NT2/D1 (cell line): ENCODE measurements around the gene SKIC8.

Experiments used
- SUZ12 ChIP-seq: IDR thresholded peaks from 2 replicates; pipeline ENCODE4 v1.6.1; 2011; ENCODE audit not compliant: insufficient read length, insufficient read depth; ENCODE audit errors: extremely low read depth
- YY1 ChIP-seq: IDR thresholded peaks from 2 replicates; pipeline ENCODE4 v1.6.1; 2011; ENCODE audit not compliant: insufficient read length, insufficient read depth
- ZNF274 ChIP-seq: IDR thresholded peaks from 2 replicates; pipeline ENCODE4 v1.6.1; 2011; ENCODE audit warnings: mild to moderate bottlenecking, low read depth, low read length

GRCh38 chr15:78272316-78272715 is 27.1 kb downstream of the SKIC8 start:
- TF ChIP-seq ZNF274, result no peak
- TF ChIP-seq YY1, result no peak
- TF ChIP-seq SUZ12, result no peak
